ENCODE measurements around the gene FAM131B.

- TF ChIP-seq, protein P1, sequence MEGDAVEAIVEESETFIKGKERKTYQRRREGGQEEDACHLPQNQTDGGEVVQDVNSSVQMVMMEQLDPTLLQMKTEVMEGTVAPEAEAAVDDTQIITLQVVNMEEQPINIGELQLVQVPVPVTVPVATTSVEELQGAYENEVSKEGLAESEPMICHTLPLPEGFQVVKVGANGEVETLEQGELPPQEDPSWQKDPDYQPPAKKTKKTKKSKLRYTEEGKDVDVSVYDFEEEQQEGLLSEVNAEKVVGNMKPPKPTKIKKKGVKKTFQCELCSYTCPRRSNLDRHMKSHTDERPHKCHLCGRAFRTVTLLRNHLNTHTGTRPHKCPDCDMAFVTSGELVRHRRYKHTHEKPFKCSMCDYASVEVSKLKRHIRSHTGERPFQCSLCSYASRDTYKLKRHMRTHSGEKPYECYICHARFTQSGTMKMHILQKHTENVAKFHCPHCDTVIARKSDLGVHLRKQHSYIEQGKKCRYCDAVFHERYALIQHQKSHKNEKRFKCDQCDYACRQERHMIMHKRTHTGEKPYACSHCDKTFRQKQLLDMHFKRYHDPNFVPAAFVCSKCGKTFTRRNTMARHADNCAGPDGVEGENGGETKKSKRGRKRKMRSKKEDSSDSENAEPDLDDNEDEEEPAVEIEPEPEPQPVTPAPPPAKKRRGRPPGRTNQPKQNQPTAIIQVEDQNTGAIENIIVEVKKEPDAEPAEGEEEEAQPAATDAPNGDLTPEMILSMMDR (IDR thresholded peaks at IDR 0.05): no peak
- TF ChIP-seq ZFX (IDR thresholded peaks at IDR 0.05; ENCODE audit: borderline replicate concordance): no peak
Observed at GRCh38 chr7:143398616-143399015, 36.1 kb upstream of the FAM131B start.
